Right lobe of liver (tissue), 6 donors: ENCODE measurements around the gene RNASE9. TPM values are rescaled to one million over a fixed set of nuclear protein-coding genes. Genes with fewer than 3 reads are reported as not detected.

ENCODE experiments used
- ATAC-seq, 4 donors: fragments of 200-7000 bp; cut with Tn5 transposase; one replicate each; pipeline ENCODE4 v1.9.1; 2020; ENCODE audit warnings: mild to moderate bottlenecking in 4 of 4, moderate library complexity in 4 of 4
- DNase-seq, 3 donors: peaks; one replicate each; pipeline ENCODE4 v3.0.0-alpha.2; 2020
- H3K27ac ChIP-seq, 3 donors: fragments of 200-600 bp; one replicate each; pipeline ENCODE4 v1.8.0; 2022
- H3K27me3 ChIP-seq, 2 donors: fragments of 200-600 bp; one replicate each; pipeline ENCODE4 v1.8.0; 2022
- H3K36me3 ChIP-seq, 4 donors: fragments of 200-600 bp; sonication (generic) in 1 of 4; one replicate each; pipeline versions ENCODE4 v1.5.1 to v1.8.0; 2017 to 2022; ENCODE audit warnings: control low read depth in 1 of 4
- H3K4me1 ChIP-seq, 4 donors: fragments of 200-600 bp; sonication (generic) in 1 of 4; one replicate each; pipeline versions ENCODE4 v1.5.1 to v1.8.0; 2017 to 2022; ENCODE audit warnings: control low read depth in 1 of 4
- H3K4me3 ChIP-seq, 3 donors: fragments of 200-600 bp; one replicate each; pipeline ENCODE4 v1.8.0; 2022
- H3K9me3 ChIP-seq, 4 donors: fragments of 200-600 bp; sonication (generic) in 1 of 4; one replicate each; pipeline versions ENCODE4 v1.5.1 to v1.8.0; 2017 to 2022; ENCODE audit warnings: control low read depth in 1 of 4
- CTCF ChIP-seq, 4 donors: fragments of 200-600 bp in 3 of 4; fragments of 450-650 bp in 1 of 4; IDR thresholded peaks; one replicate each; pipeline versions ENCODE4 v1.5.1 to v1.8.0; 2016 to 2022; ENCODE audit warnings: antibody characterized with exemption in 4 of 4, mild to moderate bottlenecking in 2 of 4
- POLR2A ChIP-seq: fragments of 450-650 bp; IDR thresholded peaks from one replicate; pipeline ENCODE4 v1.6.1; 2017; ENCODE audit warnings: antibody characterized with exemption, mild to moderate bottlenecking
- WGBS: methylation state at CpG from one replicate; pipeline ENCODE4 v1.1.6; 2018; ENCODE audit warnings: low coverage, low lambda C conversion rate; ENCODE audit not compliant: insufficient coverage; ENCODE audit errors: missing lambda C conversion rate; 5-methylcytosine and 5-hydroxymethylcytosine counted together
- intact Hi-C, 2 donors: fragments of 100-400 bp; cut with DNase I; formaldehyde crosslinking; loops; one replicate each; pipeline versions ENCODE4 v1.11.2 to v1.14.1; 2022
- total RNA-seq, 6 experiments: library from RNA; depleted of rRNA in 2 of 6; stranded (reverse); fragments of >200 nt in 2 of 6; fragmentation: NEBNext Ultra II Directional in 3 of 6; extraction: Animal tissue kit (Norgen Biotek cat#: 25700) in 3 of 6; gene quantifications; one replicate each; pipeline versions ENCODE4 v1.1.0 to v1.2.4, GENCODE V29; 2016 to 2023
- donor health status: DM: no; HTN: yes; CAD: no.
- donor health status: DM: no; HTN: no; CAD: no.
- donor health status: DM: no; HTN: no; CAD: no.
- donor health status: DM: no; HTN: yes; CAD: no.
- donor health status: DM: no; HTN: yes; CAD: no.

Gene RNASE9
- total RNA-seq, 6 experiments from 2014 or later: not detected

GRCh38 chr14:20557212-20557542 lies 3.7 kb downstream of the RNASE9 start:
- Histone ChIP-seq H3K36me3 (no peaks in the 10 kb centered on the region), H3K4me3 (no peak overlapping the region), H3K27me3 (no peaks in the 10 kb centered on the region), H3K4me1 (no peaks in the 10 kb centered on the region), H3K27ac (no peak overlapping the region), H3K9me3 (no peaks in the 10 kb centered on the region)
- DNase-seq (no peak), ATAC-seq (no peak)
- intact Hi-C loops: no loop called here
- WGBS: 44% methylated on average over 2 of the region's 2 CpGs
- no peak for TF ChIP-seq POLR2A

GRCh38 chr14:20556500-20557211 lies 4.2 kb downstream of the RNASE9 start:
- intact Hi-C loops: no loop called here
- ATAC-seq: no peak
- Histone ChIP-seq H3K9me3 (no peaks in the 10 kb centered on the region), H3K36me3 (no peaks in the 10 kb centered on the region), H3K27me3 (no peaks in the 10 kb centered on the region), H3K27ac (no peak overlapping the region), H3K4me1 (no peaks in the 10 kb centered on the region), H3K4me3 (no peak overlapping the region)
- 52% methylated on average over 10 of the region's 11 CpGs for WGBS
- DNase-seq: no peak
- TF ChIP-seq CTCF (IDR thresholded peaks at IDR 0.05) (no peak), POLR2A (no peak)

GRCh38 chr14:20555845-20556244 lies 5.0 kb downstream of the RNASE9 start:
- no peak for TF ChIP-seq POLR2A
- no peak for TF ChIP-seq CTCF (IDR thresholded peaks at IDR 0.05)
- no peaks in the 10 kb centered on the region for H3K9me3 ChIP-seq
- no peak overlapping the region for H3K4me3 ChIP-seq
- no peaks in the 10 kb centered on the region for H3K4me1 ChIP-seq
- DNase-seq (no peak), ATAC-seq (no peak)
- H3K27me3 ChIP-seq: no peaks in the 10 kb centered on the region
- intact Hi-C loops: no loop called here
- WGBS: 72% methylated on average over 3 of the region's 3 CpGs
- no peaks in the 10 kb centered on the region for H3K36me3 ChIP-seq
- H3K27ac ChIP-seq: no peak overlapping the region

- no peak overlapping the region for H3K4me3 ChIP-seq
- TF ChIP-seq CTCF (IDR thresholded peaks at IDR 0.05) (no peak), POLR2A (no peak)
- no peaks in the 10 kb centered on the region for H3K9me3 ChIP-seq
- no peaks in the 10 kb centered on the region for H3K36me3 ChIP-seq
- no peaks in the 10 kb centered on the region for H3K27me3 ChIP-seq
- intact Hi-C loops: no loop called here
- H3K4me1 ChIP-seq: no peaks in the 10 kb centered on the region
- ATAC-seq (no peak), DNase-seq (no peak)
- no peak overlapping the region for H3K27ac ChIP-seq
These were observed 7.8 kb downstream of the RNASE9 start for GRCh38 chr14:20553024-20553423.

GRCh38 chr14:20551606-20552005 lies 9.2 kb downstream of the RNASE9 start:
- no peaks in the 10 kb centered on the region for H3K36me3 ChIP-seq
- TF ChIP-seq POLR2A (no peak), CTCF (IDR thresholded peaks at IDR 0.05) (no peak)
- intact Hi-C loops: no loop called here
- no peak for DNase-seq
- 100% methylated on average over 2 of the region's 3 CpGs for WGBS
- no peaks in the 10 kb centered on the region for H3K9me3 ChIP-seq
- ATAC-seq: no peak
- no peaks in the 10 kb centered on the region for H3K4me1 ChIP-seq
- no peak overlapping the region for H3K4me3 ChIP-seq
- no peaks in the 10 kb centered on the region for H3K27me3 ChIP-seq
- no peak overlapping the region for H3K27ac ChIP-seq
